ENCODE results near the gene CACNA1H.

- no peak for TF ChIP-seq CTCF (IDR thresholded peaks at IDR 0.05)
- no peak for TF ChIP-seq POLR2A (IDR thresholded peaks at IDR 0.05)
Measured at GRCh38 chr16:1159973-1160772, 7.3 kb downstream of the CACNA1H start.

Measured in heart left ventricle (tissue), 13 donors.